Mucosa of stomach (tissue), 1 donor: ENCODE measurements around the gene MPL.
"Not testable (repeated sequence)": the region's sequence is repeated elsewhere in the genome, so short reads cannot be mapped to it uniquely, and the experiment has no call there.

Experiments
- H3K27me3 ChIP-seq: one replicate; pipeline ENCODE4 v1.7.0; 2013; ENCODE audit warnings: mild to moderate bottlenecking, low read length; ENCODE audit not compliant: control insufficient read depth, insufficient read depth
- H3K36me3 ChIP-seq: one replicate; pipeline ENCODE4 v1.7.0; 2013; ENCODE audit warnings: low read length; ENCODE audit not compliant: control insufficient read depth, insufficient read depth
- H3K4me1 ChIP-seq: one replicate; pipeline ENCODE4 v1.7.0; 2013; ENCODE audit warnings: mild to moderate bottlenecking, low read length; ENCODE audit not compliant: control insufficient read depth, insufficient read depth
- H3K4me3 ChIP-seq: one replicate; pipeline ENCODE4 v1.7.0; 2013; ENCODE audit warnings: low read length
- H3K9ac ChIP-seq: one replicate; pipeline ENCODE4 v1.7.0; 2013; ENCODE audit warnings: mild to moderate bottlenecking, low read length, moderate library complexity
- H3K9me3 ChIP-seq: one replicate; pipeline ENCODE4 v1.7.0; 2013; ENCODE audit warnings: mild to moderate bottlenecking, low read length, moderate library complexity; ENCODE audit not compliant: control insufficient read depth
- donor health status: Pancreatic carcinoma.

The MPL gene

GRCh38 chr1:43398227-43398626 lies 60.6 kb downstream of the MPL start:
- Histone ChIP-seq H3K9me3 (no peaks in the 10 kb centered on the region), H3K4me3 (no peak overlapping the region), H3K9ac (no peak overlapping the region), H3K4me1 (no peaks in the 10 kb centered on the region), H3K36me3 (no peaks in the 10 kb centered on the region), H3K27me3 (no peaks in the 10 kb centered on the region)

- not testable (repeated sequence) for H3K9me3 ChIP-seq, H3K27me3 ChIP-seq, H3K36me3 ChIP-seq, H3K4me1 ChIP-seq, H3K4me3 ChIP-seq, H3K9ac ChIP-seq
Observed at GRCh38 chr1:43400441-43400840, 62.8 kb downstream of the MPL start.

- H3K9ac ChIP-seq = no peak overlapping the region
- H3K9me3 ChIP-seq = no peaks in the 10 kb centered on the region
- no peaks in the 10 kb centered on the region for H3K36me3 ChIP-seq
- H3K4me1 ChIP-seq = no peaks in the 10 kb centered on the region
- H3K4me3 ChIP-seq = no peak overlapping the region
- H3K27me3 ChIP-seq = no peaks in the 10 kb centered on the region
Observed at GRCh38 chr1:43402089-43402865, 64.7 kb downstream of the MPL start.
